DND-41 (cell line): ENCODE measurements around the gene RMI2.

ENCODE experiments used
- CTCF ChIP-seq: IDR thresholded peaks from 2 replicates; pipeline ENCODE4 v1.5.1; 2012; ENCODE audit warnings: borderline replicate concordance, low read length, moderate library complexity, mild to moderate bottlenecking; ENCODE audit not compliant: poor library complexity, severe bottlenecking; ENCODE audit errors: extremely low read depth
- EZH2 ChIP-seq: IDR thresholded peaks from 3 replicates; pipeline ENCODE4 v1.6.1; 2012; ENCODE audit warnings: borderline replicate concordance, low read depth, mild to moderate bottlenecking, moderate library complexity, low read length, inconsistent platforms; ENCODE audit not compliant: severe bottlenecking

GRCh38 chr16:11348737-11349598, 3.7 kb downstream of the RMI2 start:
- TF ChIP-seq CTCF, result no peak
- no peak for TF ChIP-seq EZH2
